Muscle of leg (tissue), 11 donors: ENCODE results near the gene FOXP4. TPM values are rescaled to one million over a fixed set of nuclear protein-coding genes. Genes with fewer than 3 reads are reported as not detected.

Experiments
- DNase-seq: peaks from one replicate; pipeline ENCODE4 v3.0.0; 2013
- H3K27ac ChIP-seq: one replicate; pipeline ENCODE4 v1.5.1; 2013; ENCODE audit warnings: mild to moderate bottlenecking, low read length, control low read depth
- H3K27me3 ChIP-seq: one replicate; pipeline ENCODE4 v1.6.1; 2013; ENCODE audit warnings: low read length; ENCODE audit not compliant: control insufficient read depth, insufficient read depth
- H3K36me3 ChIP-seq: one replicate; pipeline ENCODE4 v1.6.1; 2013; ENCODE audit warnings: low read length; ENCODE audit not compliant: control insufficient read depth, insufficient read depth
- H3K4me1 ChIP-seq: one replicate; pipeline ENCODE4 v1.6.1; 2013; ENCODE audit warnings: low read length; ENCODE audit not compliant: control insufficient read depth, insufficient read depth
- H3K4me3 ChIP-seq: one replicate; pipeline ENCODE4 v1.5.1; 2013; ENCODE audit warnings: low read length, control low read depth
- H3K9me3 ChIP-seq: replicated peaks from 2 replicates; pipeline ENCODE4 v1.6.1; 2013; ENCODE audit warnings: low read depth, low read length; ENCODE audit not compliant: control insufficient read depth
- WGBS: methylation state at CpG from one replicate; pipeline ENCODE4 v1.1.5; 2013; ENCODE audit warnings: missing lambda C conversion rate; ENCODE audit not compliant: insufficient coverage; 5-methylcytosine and 5-hydroxymethylcytosine counted together
- polyA plus RNA-seq, 8 donors: library from polyadenylated mRNA; unstranded; fragments of 120-200 nt; gene quantifications; one replicate each; pipeline versions ENCODE4 v1.2.1 to v1.2.3, GENCODE V29; 2013; ENCODE audit warnings: inconsistent platforms in 1 of 8, low replicate concordance in 1 of 8; ENCODE audit not compliant: insufficient read length in 8 of 8, insufficient read depth in 1 of 8
- total RNA-seq: library from RNA; stranded (reverse); fragments of 120-200 nt; gene quantifications from one replicate; pipeline ENCODE4 v1.2.4, GENCODE V29; 2013

Gene FOXP4
- total and polyA plus RNA-seq, 9 donors, result 3.0 to 25.7 (median 14.3) TPM

DNA sequence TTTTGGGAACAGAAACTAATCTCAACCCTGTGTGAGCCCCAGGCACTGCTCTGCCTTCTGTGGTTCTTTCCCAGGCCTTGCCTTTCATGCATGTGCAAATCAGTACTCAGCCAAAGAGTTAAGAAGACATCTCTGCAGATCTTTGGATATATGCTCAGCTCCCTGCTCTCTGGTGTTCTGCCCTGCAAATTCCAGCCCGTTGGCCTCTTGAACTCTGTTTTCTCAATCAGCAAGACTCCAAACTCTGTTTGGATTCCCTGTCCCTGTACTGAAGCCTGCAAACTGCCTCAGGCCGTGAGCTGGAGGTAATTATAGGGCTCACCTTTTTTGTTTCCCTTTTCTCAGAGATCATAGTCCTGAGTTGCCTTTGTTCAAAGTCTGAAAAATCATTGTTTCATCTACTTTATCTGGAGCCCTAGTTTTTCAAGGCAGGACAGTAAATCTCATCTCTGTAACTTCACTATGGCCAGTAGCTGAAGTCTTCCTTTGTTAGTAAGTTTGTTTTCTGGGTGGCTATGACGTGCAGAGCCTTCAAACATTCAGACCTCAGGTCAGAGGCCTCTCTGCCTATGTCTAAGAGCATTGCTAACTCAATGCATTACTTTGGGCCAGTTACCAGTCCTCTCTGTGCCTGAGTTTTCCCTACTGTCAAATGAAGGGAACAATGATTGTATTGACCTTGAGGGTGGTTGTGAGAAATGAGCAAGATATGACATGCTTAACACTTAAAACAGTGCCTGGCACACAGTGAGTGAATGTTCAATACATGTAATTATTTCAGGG lies 76.2 kb downstream of the FOXP4 start:
- peaks cover 19% of the 10 kb centered on the region for H3K4me1 ChIP-seq
- H3K27me3 ChIP-seq, result no peaks in the 10 kb centered on the region
- peaks cover 2% of the 10 kb centered on the region for H3K9me3 ChIP-seq
- 20% methylated on average over 1 of the region's 3 CpGs for WGBS
- no peak overlapping the region for H3K4me3 ChIP-seq
- H3K27ac ChIP-seq, result no peak overlapping the region
- no peak for DNase-seq
- H3K36me3 ChIP-seq, result no peaks in the 10 kb centered on the region

DNA sequence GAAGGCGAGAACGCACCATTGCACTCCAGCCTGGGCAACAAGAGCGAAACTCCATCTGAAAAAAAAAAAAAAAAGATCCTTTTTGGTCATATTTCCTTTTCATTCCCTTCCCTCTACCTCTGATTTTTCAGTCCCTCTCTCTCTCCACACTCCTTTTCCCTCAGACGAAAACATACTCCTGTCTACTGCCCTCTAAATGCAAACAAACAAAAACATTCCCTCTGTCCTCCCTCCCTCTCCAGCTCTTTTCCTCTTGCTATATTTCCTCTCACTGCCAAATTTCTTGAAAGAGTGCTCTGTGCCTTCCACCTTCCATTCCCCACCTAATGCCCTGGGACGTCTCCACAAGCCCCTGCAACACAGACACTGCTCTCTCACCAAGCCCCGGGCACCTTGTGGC lies 77.1 kb downstream of the FOXP4 start:
- H3K9me3 ChIP-seq, result peaks cover 2% of the 10 kb centered on the region
- DNase-seq, result no peak
- H3K4me1 ChIP-seq, result peaks cover 19% of the 10 kb centered on the region
- no peak overlapping the region for H3K4me3 ChIP-seq
- H3K36me3 ChIP-seq, result no peaks in the 10 kb centered on the region
- WGBS, result 75% methylated on average over 6 of the region's 6 CpGs
- no peaks in the 10 kb centered on the region for H3K27me3 ChIP-seq
- H3K27ac ChIP-seq, result no peak overlapping the region

DNA sequence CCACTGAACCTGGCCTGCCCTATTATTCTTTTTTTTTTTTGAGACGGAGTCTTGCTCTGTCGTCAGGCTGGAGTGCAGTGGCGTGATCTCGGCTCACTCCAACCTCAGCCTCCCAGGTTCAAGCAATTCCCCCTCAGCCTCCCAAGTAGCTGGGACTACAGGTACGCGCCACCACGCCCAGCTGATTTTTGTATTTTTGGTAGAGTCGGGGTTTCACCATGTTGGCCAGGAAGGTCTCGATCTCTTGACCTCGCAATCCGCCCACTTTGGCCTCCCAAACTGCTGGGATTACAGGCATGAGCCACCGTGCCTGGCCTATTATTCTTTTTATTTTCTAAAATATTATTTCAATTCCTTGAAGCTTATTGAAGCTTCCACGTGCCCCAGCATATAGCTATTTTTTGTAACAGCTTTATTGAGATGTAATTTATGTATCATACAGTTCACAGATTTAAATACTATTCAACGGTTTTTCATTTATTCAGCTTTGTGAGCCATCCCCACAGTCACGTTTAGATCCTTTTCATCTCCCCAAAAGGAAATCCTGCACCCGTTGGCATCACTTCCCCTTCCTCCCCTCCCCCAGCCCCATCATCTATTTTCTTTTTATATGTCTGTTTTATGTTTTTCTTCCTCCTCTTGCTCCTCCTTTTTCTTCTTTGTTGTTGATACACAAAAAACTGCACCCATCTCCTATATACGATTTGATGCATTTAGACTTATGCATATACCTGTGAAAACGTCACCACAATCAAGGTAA lies 78.6 kb downstream of the FOXP4 start:
- WGBS, result 0% methylated on average over 1 of the region's 18 CpGs
- H3K9me3 ChIP-seq, result peaks cover 2% of the 10 kb centered on the region

DNA sequence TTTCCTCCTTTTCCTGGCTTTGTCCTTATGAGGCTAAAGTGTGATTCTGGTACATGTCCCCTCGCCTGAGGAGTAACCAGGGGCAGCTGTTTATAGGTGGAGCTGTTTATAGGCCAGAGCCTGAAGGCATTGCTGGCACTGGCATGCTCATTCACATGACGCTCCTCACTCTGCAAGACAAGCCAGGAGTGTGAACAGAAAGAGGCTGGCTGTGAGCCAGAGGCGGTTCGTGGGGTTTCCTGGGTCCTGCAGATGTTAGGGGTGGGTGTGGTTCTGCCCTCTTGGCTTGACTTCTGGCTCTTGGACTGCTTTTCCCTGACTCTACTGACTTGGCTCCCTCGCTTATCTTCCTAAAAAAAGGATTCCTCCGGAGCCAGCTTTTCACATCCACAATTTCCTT lies 79.3 kb downstream of the FOXP4 start:
- 27% methylated on average over 4 of the region's 6 CpGs for WGBS
- Histone ChIP-seq H3K36me3 (no peaks in the 10 kb centered on the region), H3K27ac (peak overlapping the region; percentile 25), H3K27me3 (no peaks in the 10 kb centered on the region), H3K4me1 (peaks cover 24% of the 10 kb centered on the region), H3K9me3 (peaks cover 2% of the 10 kb centered on the region), H3K4me3 (no peak overlapping the region)
- DNase-seq, result peak; percentile 66

More for the DNA sequence above, 78.6 kb downstream of the FOXP4 start:
- H3K36me3 ChIP-seq, result no peaks in the 10 kb centered on the region
- H3K27ac ChIP-seq, result no peak overlapping the region
- H3K4me1 ChIP-seq, result peaks cover 20% of the 10 kb centered on the region
- no peak overlapping the region for H3K4me3 ChIP-seq
- H3K27me3 ChIP-seq, result no peaks in the 10 kb centered on the region
- DNase-seq, result no peak

DNA sequence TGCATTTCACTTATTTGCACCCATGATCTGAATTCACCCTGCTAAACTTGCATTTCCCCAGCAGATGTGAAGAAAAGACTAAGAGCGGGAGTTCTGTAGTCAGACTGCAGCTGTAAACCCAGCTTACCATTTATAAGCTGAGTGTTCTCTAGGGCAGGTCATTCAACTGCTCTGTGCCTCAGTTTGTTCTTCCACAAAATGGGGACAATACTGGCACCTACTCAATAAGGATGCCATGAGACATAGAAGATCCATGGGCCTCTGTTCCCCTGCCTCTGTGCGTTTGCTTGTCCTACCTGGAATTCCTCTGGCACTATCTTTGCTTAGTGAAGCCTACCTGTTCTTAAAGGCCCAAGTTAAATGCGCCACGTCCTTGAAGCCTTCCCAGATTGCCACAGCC lies 79.8 kb downstream of the FOXP4 start:
- WGBS, result 97% methylated on average over 3 of the region's 4 CpGs
- no peak overlapping the region for H3K27ac ChIP-seq
- DNase-seq, result no peak

DNA sequence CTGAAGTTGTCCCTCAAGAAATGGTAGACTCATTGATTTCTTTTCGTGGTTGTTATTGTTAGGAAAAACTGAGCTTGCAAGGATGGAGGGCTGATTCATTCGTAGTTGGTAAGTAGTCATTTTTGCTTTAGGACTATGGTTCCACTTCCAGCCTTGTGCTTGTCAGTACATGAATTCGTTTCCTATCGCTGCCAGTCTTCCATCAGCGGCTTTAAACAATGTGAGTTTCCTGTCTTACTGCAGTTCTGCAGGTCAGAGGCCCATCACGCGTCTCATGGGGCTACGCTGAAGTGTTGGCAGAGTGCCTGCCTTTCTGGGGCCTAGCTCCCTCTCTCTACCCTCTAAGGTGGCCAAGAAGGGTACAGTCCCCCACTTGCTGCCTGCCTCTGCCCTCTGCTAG lies 80.7 kb downstream of the FOXP4 start:
- no peak overlapping the region for H3K27ac ChIP-seq
- no peaks in the 10 kb centered on the region for H3K27me3 ChIP-seq
- H3K4me1 ChIP-seq, result peaks cover 33% of the 10 kb centered on the region
- no peaks in the 10 kb centered on the region for H3K36me3 ChIP-seq
- DNase-seq, result peak; percentile 32
- H3K4me3 ChIP-seq, result no peak overlapping the region
- 51% methylated on average over 7 of the region's 8 CpGs for WGBS
- no peaks in the 10 kb centered on the region for H3K9me3 ChIP-seq

More for the DNA sequence above, 79.8 kb downstream of the FOXP4 start:
- Histone ChIP-seq H3K4me3 (no peak overlapping the region), H3K36me3 (no peaks in the 10 kb centered on the region), H3K27me3 (no peaks in the 10 kb centered on the region), H3K4me1 (peaks cover 27% of the 10 kb centered on the region), H3K9me3 (no peaks in the 10 kb centered on the region)

DNA sequence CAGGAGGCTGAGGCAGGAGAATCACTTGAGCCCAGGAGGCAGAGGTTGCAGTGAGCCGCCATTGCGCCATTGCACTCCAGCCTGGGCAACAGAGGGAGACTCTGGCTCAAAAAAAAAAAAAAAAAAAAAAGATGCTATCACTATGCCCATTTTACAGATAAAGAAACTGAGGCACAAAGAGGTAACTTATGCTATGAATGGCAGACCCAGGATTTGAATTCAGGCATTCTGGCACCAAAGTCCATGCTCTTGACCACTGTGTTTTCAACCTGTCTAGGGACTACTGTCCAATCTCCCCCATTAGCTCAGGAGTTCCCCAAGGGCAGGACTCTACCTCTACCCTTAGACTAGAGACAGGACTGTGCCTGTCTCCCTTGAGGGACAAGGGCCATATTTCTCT lies 82.9 kb downstream of the FOXP4 start:
- DNase-seq, result no peak
- H3K4me1 ChIP-seq, result peaks cover 35% of the 10 kb centered on the region
- H3K9me3 ChIP-seq, result no peaks in the 10 kb centered on the region
- H3K4me3 ChIP-seq, result no peak overlapping the region
- H3K36me3 ChIP-seq, result no peaks in the 10 kb centered on the region
- no peaks in the 10 kb centered on the region for H3K27me3 ChIP-seq
- no CpG with 5 or more reads among the region's 2 CpGs for WGBS
- no peak overlapping the region for H3K27ac ChIP-seq

DNA sequence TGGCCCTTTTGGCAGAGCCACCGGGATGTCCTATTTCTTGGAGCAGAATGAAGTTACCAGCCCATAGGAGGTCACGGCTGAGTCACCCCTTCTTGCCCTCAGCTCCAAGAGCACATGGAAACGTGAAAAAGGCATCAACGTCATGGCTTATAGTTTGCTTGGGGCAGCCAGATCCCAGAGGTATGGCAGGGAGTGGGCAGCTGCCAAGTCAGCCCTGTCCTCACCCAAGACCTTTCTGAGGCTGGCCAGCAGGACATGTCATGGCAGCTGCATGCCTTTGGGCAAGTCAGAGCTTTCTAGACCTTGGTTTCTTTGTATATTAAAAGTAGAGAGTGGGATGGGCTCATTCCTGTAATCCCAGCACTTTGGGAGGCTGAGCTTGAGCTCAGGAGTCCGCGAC lies 83.9 kb downstream of the FOXP4 start:
- no peaks in the 10 kb centered on the region for H3K27me3 ChIP-seq
- H3K4me3 ChIP-seq, result no peak overlapping the region
- peaks cover 44% of the 10 kb centered on the region for H3K4me1 ChIP-seq
- DNase-seq, result no peak
- no peak overlapping the region for H3K27ac ChIP-seq
- no peaks in the 10 kb centered on the region for H3K36me3 ChIP-seq
- H3K9me3 ChIP-seq, result no peaks in the 10 kb centered on the region
- WGBS, result 58% methylated on average over 3 of the region's 6 CpGs

DNA sequence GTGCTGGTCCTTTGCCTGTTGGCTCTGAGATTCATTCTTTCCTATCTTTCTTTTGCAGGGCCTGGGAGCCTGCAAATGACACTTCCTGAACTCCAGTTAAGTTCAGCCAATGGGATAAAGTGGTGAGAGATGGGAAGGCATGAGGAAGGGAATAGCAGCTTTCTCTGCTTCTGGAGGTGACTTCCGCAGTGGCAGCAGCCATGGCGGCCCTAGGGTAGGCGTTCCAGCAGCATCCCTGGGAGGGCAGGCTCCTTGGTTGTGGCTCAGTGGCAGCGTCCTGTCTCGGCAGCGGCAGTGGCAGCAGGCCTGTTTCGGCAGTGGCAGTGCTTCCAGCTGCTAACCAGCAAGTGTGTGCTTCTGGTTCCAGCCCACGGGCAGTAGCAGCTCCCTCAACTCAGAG lies 84.8 kb downstream of the FOXP4 start:
- H3K27ac ChIP-seq, result no peak overlapping the region
- no peak overlapping the region for H3K4me3 ChIP-seq
- no peaks in the 10 kb centered on the region for H3K27me3 ChIP-seq
- WGBS, result 59% methylated on average over 8 of the region's 8 CpGs
- H3K4me1 ChIP-seq, result peaks cover 42% of the 10 kb centered on the region
- H3K36me3 ChIP-seq, result no peaks in the 10 kb centered on the region
- DNase-seq, result no peak
- no peaks in the 10 kb centered on the region for H3K9me3 ChIP-seq

DNA sequence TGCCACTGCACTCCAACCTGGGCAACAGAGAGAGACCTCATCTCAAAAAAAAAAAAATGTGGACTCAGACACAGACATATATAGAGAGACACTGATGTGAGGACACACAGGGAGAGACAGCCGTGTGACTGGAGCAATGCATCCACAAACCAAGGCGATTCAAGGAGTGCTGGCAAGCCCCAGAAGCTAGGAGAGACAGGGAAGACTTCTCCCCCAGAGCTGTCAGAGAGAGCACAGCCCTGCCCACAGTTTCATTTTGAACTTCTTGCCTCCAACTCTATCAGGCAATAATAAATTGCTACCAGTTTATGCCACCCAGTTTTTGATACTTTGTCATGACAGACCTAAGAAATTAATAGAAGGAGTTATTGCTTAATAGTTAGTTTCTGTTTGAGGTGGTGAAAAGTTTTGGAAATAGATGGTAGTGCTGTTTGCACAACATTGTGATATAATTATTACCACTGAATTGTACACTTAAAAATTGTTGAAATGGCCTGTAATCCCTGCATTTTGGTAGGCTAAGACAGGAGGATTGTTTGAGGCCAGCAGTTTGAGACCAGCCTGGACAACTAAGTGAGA lies 87.0 kb downstream of the FOXP4 start:
- no peak overlapping the region for H3K4me3 ChIP-seq
- peaks cover 45% of the 10 kb centered on the region for H3K4me1 ChIP-seq
- WGBS, result 76% methylated on average over 2 of the region's 2 CpGs
- H3K27me3 ChIP-seq, result peaks cover 11% of the 10 kb centered on the region
- no peaks in the 10 kb centered on the region for H3K9me3 ChIP-seq
- no peak overlapping the region for H3K27ac ChIP-seq
- DNase-seq, result no peak
- no peaks in the 10 kb centered on the region for H3K36me3 ChIP-seq
